HG03108 (cell line): Measurements from ENCODE around the gene C16orf78.
"Not testable (repeated sequence)": the region's sequence is repeated elsewhere in the genome, so short reads cannot be mapped to it uniquely, and the experiment has no call there.

Experiments used
- ATAC-seq: cut with Tn5 transposase; IDR thresholded peaks from one replicate; pipeline ENCODE4 v1.9.1; 2021; ENCODE audit warnings: moderate library complexity; ENCODE audit not compliant: unreplicated experiment

C16orf78 gene

GRCh38 chr16:49349446-49350168, 24.0 kb upstream of the C16orf78 start:
- no peak for ATAC-seq

- no peak for ATAC-seq
These were observed 23.1 kb upstream of the C16orf78 start for GRCh38 chr16:49350265-49351095.

- ATAC-seq, result no peak
These were observed 22.5 kb upstream of the C16orf78 start for GRCh38 chr16:49351096-49351487.

- no peak for ATAC-seq
These were observed 20.7 kb upstream of the C16orf78 start for GRCh38 chr16:49352892-49353291.

GRCh38 chr16:49353680-49354079, 19.9 kb upstream of the C16orf78 start:
- ATAC-seq, result no peak

- ATAC-seq, result no peak
These were observed 19.5 kb upstream of the C16orf78 start for GRCh38 chr16:49354101-49354500.

GRCh38 chr16:49354991-49355390, 18.6 kb upstream of the C16orf78 start:
- ATAC-seq, result no peak

GRCh38 chr16:49355933-49356665, 17.5 kb upstream of the C16orf78 start:
- ATAC-seq, result no peak

- ATAC-seq, result no peak
These were observed 16.7 kb upstream of the C16orf78 start for GRCh38 chr16:49356728-49357488.

GRCh38 chr16:49359591-49359990, 14.0 kb upstream of the C16orf78 start:
- no peak for ATAC-seq

GRCh38 chr16:49361731-49362130, 11.9 kb upstream of the C16orf78 start:
- ATAC-seq, result not testable (repeated sequence)

- no peak for ATAC-seq
These were observed 11.4 kb upstream of the C16orf78 start for GRCh38 chr16:49362230-49362629.

- peak; percentile 72 for ATAC-seq
These were observed 7.7 kb upstream of the C16orf78 start for GRCh38 chr16:49365711-49366509.

- peak; percentile 60 for ATAC-seq
These were observed 6.9 kb upstream of the C16orf78 start for GRCh38 chr16:49366669-49367068.

GRCh38 chr16:49369651-49370611, 3.7 kb upstream of the C16orf78 start:
- ATAC-seq, result no peak

- no peak for ATAC-seq
These were observed 2.6 kb downstream of the C16orf78 start for GRCh38 chr16:49376206-49376605.

- ATAC-seq, result no peak
These were observed 3.7 kb downstream of the C16orf78 start for GRCh38 chr16:49377196-49377755.

GRCh38 chr16:49378238-49378637, 4.6 kb downstream of the C16orf78 start:
- no peak for ATAC-seq

GRCh38 chr16:49378816-49379215, 5.2 kb downstream of the C16orf78 start:
- ATAC-seq, result no peak
